Mucosa of stomach (tissue), 1 donor: ENCODE data around the gene RPS6KA1.
"Not testable (repeated sequence)": the region's sequence is repeated elsewhere in the genome, so short reads cannot be mapped to it uniquely, and the experiment has no call there.

Source experiments
- H3K27me3 ChIP-seq: one replicate; pipeline ENCODE4 v1.7.0; 2013; ENCODE audit warnings: mild to moderate bottlenecking, low read length; ENCODE audit not compliant: control insufficient read depth, insufficient read depth
- H3K36me3 ChIP-seq: one replicate; pipeline ENCODE4 v1.7.0; 2013; ENCODE audit warnings: low read length; ENCODE audit not compliant: control insufficient read depth, insufficient read depth
- H3K4me1 ChIP-seq: one replicate; pipeline ENCODE4 v1.7.0; 2013; ENCODE audit warnings: mild to moderate bottlenecking, low read length; ENCODE audit not compliant: control insufficient read depth, insufficient read depth
- H3K4me3 ChIP-seq: one replicate; pipeline ENCODE4 v1.7.0; 2013; ENCODE audit warnings: low read length
- H3K9ac ChIP-seq: one replicate; pipeline ENCODE4 v1.7.0; 2013; ENCODE audit warnings: mild to moderate bottlenecking, low read length, moderate library complexity
- H3K9me3 ChIP-seq: one replicate; pipeline ENCODE4 v1.7.0; 2013; ENCODE audit warnings: mild to moderate bottlenecking, low read length, moderate library complexity; ENCODE audit not compliant: control insufficient read depth
- donor health status: Pancreatic carcinoma.

Gene RPS6KA1

GRCh38 chr1:26529655-26530409, at the start of gene RPS6KA1:
Gene RPS6KA1, plus strand, starts transcription at chr1:26529761. Its CDS starts 160 bp downstream, at chr1:26529921.
- H3K9ac ChIP-seq, result peak within 1 kb of the TSS; percentile 85
- no peaks in the 10 kb centered on the region for H3K36me3 ChIP-seq
- H3K4me1 ChIP-seq, result peaks cover 36% of the 10 kb centered on the region
- peak within 1 kb of the TSS; percentile 46 for H3K4me3 ChIP-seq
- H3K27me3 ChIP-seq, result peaks cover under 1% of the 10 kb centered on the region
- no peaks in the 10 kb centered on the region for H3K9me3 ChIP-seq

GRCh38 chr1:26482921-26483320, 46.6 kb upstream of the RPS6KA1 start:
- Histone ChIP-seq H3K4me1 (no peaks in the 10 kb centered on the region), H3K27me3 (no peaks in the 10 kb centered on the region), H3K36me3 (no peaks in the 10 kb centered on the region), H3K9ac (no peak overlapping the region), H3K4me3 (no peak overlapping the region), H3K9me3 (no peaks in the 10 kb centered on the region)

GRCh38 chr1:26483980-26484379, 45.6 kb upstream of the RPS6KA1 start:
- no peaks in the 10 kb centered on the region for H3K4me1 ChIP-seq
- H3K27me3 ChIP-seq, result no peaks in the 10 kb centered on the region
- no peaks in the 10 kb centered on the region for H3K36me3 ChIP-seq
- H3K9me3 ChIP-seq, result no peaks in the 10 kb centered on the region
- H3K9ac ChIP-seq, result no peak overlapping the region
- H3K4me3 ChIP-seq, result no peak overlapping the region

GRCh38 chr1:26490155-26490554, 39.4 kb upstream of the RPS6KA1 start:
- Histone ChIP-seq H3K4me3 (no peak overlapping the region), H3K4me1 (no peaks in the 10 kb centered on the region), H3K9me3 (no peaks in the 10 kb centered on the region), H3K27me3 (peaks cover 3% of the 10 kb centered on the region), H3K36me3 (no peaks in the 10 kb centered on the region), H3K9ac (no peak overlapping the region)

- Histone ChIP-seq H3K36me3 (no peaks in the 10 kb centered on the region), H3K9me3 (no peaks in the 10 kb centered on the region), H3K4me1 (no peaks in the 10 kb centered on the region), H3K4me3 (no peak overlapping the region), H3K27me3 (peaks cover 3% of the 10 kb centered on the region), H3K9ac (no peak overlapping the region)
Observed at GRCh38 chr1:26493267-26493666, 36.3 kb upstream of the RPS6KA1 start.

GRCh38 chr1:26493938-26494337, 35.6 kb upstream of the RPS6KA1 start:
- Histone ChIP-seq H3K27me3 (peaks cover 3% of the 10 kb centered on the region), H3K4me3 (no peak overlapping the region), H3K4me1 (no peaks in the 10 kb centered on the region), H3K36me3 (no peaks in the 10 kb centered on the region), H3K9me3 (no peaks in the 10 kb centered on the region), H3K9ac (no peak overlapping the region)

GRCh38 chr1:26496861-26497260, 32.7 kb upstream of the RPS6KA1 start:
- Histone ChIP-seq H3K4me3 (no peak overlapping the region), H3K9me3 (no peaks in the 10 kb centered on the region), H3K27me3 (no peaks in the 10 kb centered on the region), H3K4me1 (peaks cover 15% of the 10 kb centered on the region), H3K36me3 (no peaks in the 10 kb centered on the region), H3K9ac (no peak overlapping the region)

GRCh38 chr1:26498894-26499293, 30.7 kb upstream of the RPS6KA1 start:
- Histone ChIP-seq H3K4me3 (no peak overlapping the region), H3K9me3 (no peaks in the 10 kb centered on the region), H3K4me1 (peaks cover 18% of the 10 kb centered on the region), H3K27me3 (no peaks in the 10 kb centered on the region), H3K36me3 (no peaks in the 10 kb centered on the region), H3K9ac (no peak overlapping the region)

GRCh38 chr1:26500488-26501175, 28.9 kb upstream of the RPS6KA1 start:
- Histone ChIP-seq H3K27me3 (no peaks in the 10 kb centered on the region), H3K9ac (peak overlapping the region; percentile 93), H3K4me3 (peak overlapping the region; percentile 69), H3K4me1 (peaks cover 18% of the 10 kb centered on the region), H3K36me3 (no peaks in the 10 kb centered on the region), H3K9me3 (no peaks in the 10 kb centered on the region)

- not testable (repeated sequence) for H3K4me3 ChIP-seq, H3K9me3 ChIP-seq, H3K36me3 ChIP-seq, H3K4me1 ChIP-seq, H3K9ac ChIP-seq, H3K27me3 ChIP-seq
Observed at GRCh38 chr1:26510711-26511110, 18.9 kb upstream of the RPS6KA1 start.

GRCh38 chr1:26515836-26516235, 13.7 kb upstream of the RPS6KA1 start:
- H3K27me3 ChIP-seq, H3K9ac ChIP-seq, H3K4me1 ChIP-seq, H3K36me3 ChIP-seq, H3K4me3 ChIP-seq, H3K9me3 ChIP-seq: not testable (repeated sequence)

GRCh38 chr1:26516987-26517765, 12.4 kb upstream of the RPS6KA1 start:
- Histone ChIP-seq H3K4me3 (no peak overlapping the region), H3K4me1 (no peaks in the 10 kb centered on the region), H3K27me3 (peaks cover 4% of the 10 kb centered on the region), H3K9ac (no peak overlapping the region), H3K9me3 (no peaks in the 10 kb centered on the region), H3K36me3 (no peaks in the 10 kb centered on the region)
